ENCODE data around the gene LAMA3. TPM values are rescaled to one million over a fixed set of nuclear protein-coding genes. Genes with fewer than 3 reads are reported as not detected.

Gene LAMA3
- polyA plus RNA-seq, 1 donor from 2014 or later: 3.4 TPM

- Histone ChIP-seq H3K27ac (ENCODE audit: low read length) (no peak overlapping the region), H2AFZ (ENCODE audit: low read depth, low read length) (no peak overlapping the region), H3K79me2 (replicated peaks; ENCODE audit: insufficient read depth, low read length) (no peaks in the 10 kb centered on the region), H3K27me3 (ENCODE audit: insufficient read depth, low read depth, low read length) (no peaks in the 10 kb centered on the region), H3K9me2 (ENCODE audit: insufficient read depth, low read length) (no peaks in the 10 kb centered on the region), H3K9ac (ENCODE audit: low read length) (no peak overlapping the region), H3K36me3 (ENCODE audit: insufficient read depth, low read length) (no peaks in the 10 kb centered on the region), H3K4me2 (ENCODE audit: low read length) (no peak overlapping the region), H3K9me3 (ENCODE audit: low read length) (no peaks in the 10 kb centered on the region), H3F3A (ENCODE audit: insufficient read depth, low read length, poor library complexity, severe bottlenecking) (no peaks in the 10 kb centered on the region), H4K20me1 (ENCODE audit: insufficient read depth) (no peaks in the 10 kb centered on the region), H3K4me3 (ENCODE audit: low read length) (no peak overlapping the region)
- no peak for TF ChIP-seq POLR2AphosphoS5 (IDR thresholded peaks at IDR 0.05)
- TF ChIP-seq, protein P1, sequence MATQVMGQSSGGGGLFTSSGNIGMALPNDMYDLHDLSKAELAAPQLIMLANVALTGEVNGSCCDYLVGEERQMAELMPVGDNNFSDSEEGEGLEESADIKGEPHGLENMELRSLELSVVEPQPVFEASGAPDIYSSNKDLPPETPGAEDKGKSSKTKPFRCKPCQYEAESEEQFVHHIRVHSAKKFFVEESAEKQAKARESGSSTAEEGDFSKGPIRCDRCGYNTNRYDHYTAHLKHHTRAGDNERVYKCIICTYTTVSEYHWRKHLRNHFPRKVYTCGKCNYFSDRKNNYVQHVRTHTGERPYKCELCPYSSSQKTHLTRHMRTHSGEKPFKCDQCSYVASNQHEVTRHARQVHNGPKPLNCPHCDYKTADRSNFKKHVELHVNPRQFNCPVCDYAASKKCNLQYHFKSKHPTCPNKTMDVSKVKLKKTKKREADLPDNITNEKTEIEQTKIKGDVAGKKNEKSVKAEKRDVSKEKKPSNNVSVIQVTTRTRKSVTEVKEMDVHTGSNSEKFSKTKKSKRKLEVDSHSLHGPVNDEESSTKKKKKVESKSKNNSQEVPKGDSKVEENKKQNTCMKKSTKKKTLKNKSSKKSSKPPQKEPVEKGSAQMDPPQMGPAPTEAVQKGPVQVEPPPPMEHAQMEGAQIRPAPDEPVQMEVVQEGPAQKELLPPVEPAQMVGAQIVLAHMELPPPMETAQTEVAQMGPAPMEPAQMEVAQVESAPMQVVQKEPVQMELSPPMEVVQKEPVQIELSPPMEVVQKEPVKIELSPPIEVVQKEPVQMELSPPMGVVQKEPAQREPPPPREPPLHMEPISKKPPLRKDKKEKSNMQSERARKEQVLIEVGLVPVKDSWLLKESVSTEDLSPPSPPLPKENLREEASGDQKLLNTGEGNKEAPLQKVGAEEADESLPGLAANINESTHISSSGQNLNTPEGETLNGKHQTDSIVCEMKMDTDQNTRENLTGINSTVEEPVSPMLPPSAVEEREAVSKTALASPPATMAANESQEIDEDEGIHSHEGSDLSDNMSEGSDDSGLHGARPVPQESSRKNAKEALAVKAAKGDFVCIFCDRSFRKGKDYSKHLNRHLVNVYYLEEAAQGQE (IDR thresholded peaks at IDR 0.05; ENCODE audit: borderline replicate concordance): no peak
- TF ChIP-seq, protein P2, sequence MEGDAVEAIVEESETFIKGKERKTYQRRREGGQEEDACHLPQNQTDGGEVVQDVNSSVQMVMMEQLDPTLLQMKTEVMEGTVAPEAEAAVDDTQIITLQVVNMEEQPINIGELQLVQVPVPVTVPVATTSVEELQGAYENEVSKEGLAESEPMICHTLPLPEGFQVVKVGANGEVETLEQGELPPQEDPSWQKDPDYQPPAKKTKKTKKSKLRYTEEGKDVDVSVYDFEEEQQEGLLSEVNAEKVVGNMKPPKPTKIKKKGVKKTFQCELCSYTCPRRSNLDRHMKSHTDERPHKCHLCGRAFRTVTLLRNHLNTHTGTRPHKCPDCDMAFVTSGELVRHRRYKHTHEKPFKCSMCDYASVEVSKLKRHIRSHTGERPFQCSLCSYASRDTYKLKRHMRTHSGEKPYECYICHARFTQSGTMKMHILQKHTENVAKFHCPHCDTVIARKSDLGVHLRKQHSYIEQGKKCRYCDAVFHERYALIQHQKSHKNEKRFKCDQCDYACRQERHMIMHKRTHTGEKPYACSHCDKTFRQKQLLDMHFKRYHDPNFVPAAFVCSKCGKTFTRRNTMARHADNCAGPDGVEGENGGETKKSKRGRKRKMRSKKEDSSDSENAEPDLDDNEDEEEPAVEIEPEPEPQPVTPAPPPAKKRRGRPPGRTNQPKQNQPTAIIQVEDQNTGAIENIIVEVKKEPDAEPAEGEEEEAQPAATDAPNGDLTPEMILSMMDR (IDR thresholded peaks at IDR 0.05; ENCODE audit: poor library complexity, severe bottlenecking): no peak
- TF ChIP-seq EZH2 (IDR thresholded peaks at IDR 0.05; ENCODE audit: borderline replicate concordance, insufficient read depth, low read length, poor library complexity, severe bottlenecking): no peak
- no peak for TF ChIP-seq TAF1 (IDR thresholded peaks at IDR 0.05; ENCODE audit: low read depth)
- no peak for TF ChIP-seq EP300 (conservative IDR thresholded peaks at IDR 0.05; ENCODE audit: poor library complexity, severe bottlenecking)
- no peak for TF ChIP-seq RAD21 (conservative IDR thresholded peaks at IDR 0.05)
- no peak for TF ChIP-seq MXI1 (conservative IDR thresholded peaks at IDR 0.05; ENCODE audit: poor library complexity, severe bottlenecking)
- no peak for TF ChIP-seq SMC3 (conservative IDR thresholded peaks at IDR 0.05; ENCODE audit: poor library complexity)
Measured at GRCh38 chr18:23939896-23940295, 250.6 kb downstream of the LAMA3 start.

- H3K79me2 ChIP-seq (replicated peaks; ENCODE audit: insufficient read depth, low read length): no peaks in the 10 kb centered on the region
- no peaks in the 10 kb centered on the region for H3K27me3 ChIP-seq (ENCODE audit: insufficient read depth, low read depth, low read length)
- no peaks in the 10 kb centered on the region for H3K9me2 ChIP-seq (ENCODE audit: insufficient read depth, low read length)
- H3K27ac ChIP-seq (ENCODE audit: low read length): no peak overlapping the region
- no peak overlapping the region for H3K4me3 ChIP-seq (ENCODE audit: low read length)
- no peak overlapping the region for H2AFZ ChIP-seq (ENCODE audit: low read depth, low read length)
- no peak overlapping the region for H3K9ac ChIP-seq (ENCODE audit: low read length)
- H3K36me3 ChIP-seq (ENCODE audit: insufficient read depth, low read length): no peaks in the 10 kb centered on the region
- H3K9me3 ChIP-seq (ENCODE audit: low read length): no peaks in the 10 kb centered on the region
- H3F3A ChIP-seq (ENCODE audit: insufficient read depth, low read length, poor library complexity, severe bottlenecking): no peaks in the 10 kb centered on the region
- TF ChIP-seq, protein P1 (IDR thresholded peaks at IDR 0.05; ENCODE audit: borderline replicate concordance): no peak
- no peak for TF ChIP-seq MXI1 (conservative IDR thresholded peaks at IDR 0.05; ENCODE audit: poor library complexity, severe bottlenecking)
- no peak for TF ChIP-seq EP300 (conservative IDR thresholded peaks at IDR 0.05; ENCODE audit: poor library complexity, severe bottlenecking)
- TF ChIP-seq EZH2 (IDR thresholded peaks at IDR 0.05; ENCODE audit: borderline replicate concordance, insufficient read depth, low read length, poor library complexity, severe bottlenecking): no peak
- TF ChIP-seq, protein P2 (IDR thresholded peaks at IDR 0.05; ENCODE audit: poor library complexity, severe bottlenecking): no peak
- no peak for TF ChIP-seq SMC3 (conservative IDR thresholded peaks at IDR 0.05; ENCODE audit: poor library complexity)
- no peak overlapping the region for H3K4me2 ChIP-seq (ENCODE audit: low read length)
- H4K20me1 ChIP-seq (ENCODE audit: insufficient read depth): no peaks in the 10 kb centered on the region
Measured at GRCh38 chr18:23941791-23942190, 252.5 kb downstream of the LAMA3 start.
